GM12873 (cell line): ENCODE data around the gene PGS1.

ENCODE experiments used
- CTCF ChIP-seq: IDR thresholded peaks from 2 replicates; pipeline ENCODE4 v1.5.1; 2012; ENCODE audit warnings: low read depth, mild to moderate bottlenecking, moderate library complexity, low read length, control low read depth; ENCODE audit not compliant: insufficient read depth; ENCODE audit errors: missing control alignments

The PGS1 gene

GRCh38 chr17:78369791-78370381 is 8.6 kb upstream of the PGS1 start:
- TF ChIP-seq CTCF: no peak

- TF ChIP-seq CTCF: no peak
Observed at GRCh38 chr17:78371056-78371455, 7.4 kb upstream of the PGS1 start.

GRCh38 chr17:78372841-78373240 is 5.6 kb upstream of the PGS1 start:
- TF ChIP-seq CTCF: no peak

- TF ChIP-seq CTCF: no peak
Observed at GRCh38 chr17:78374189-78374588, 4.3 kb upstream of the PGS1 start.

- no peak for TF ChIP-seq CTCF
Observed at GRCh38 chr17:78374631-78375274, 3.7 kb upstream of the PGS1 start.

GRCh38 chr17:78375401-78376151 is 2.9 kb upstream of the PGS1 start:
- TF ChIP-seq CTCF: no peak

- no peak for TF ChIP-seq CTCF
Observed at GRCh38 chr17:78376161-78376560, 2.3 kb upstream of the PGS1 start.
